Measurements from ENCODE around the gene CAPG. TPM values are rescaled to one million over a fixed set of nuclear protein-coding genes. Genes with fewer than 3 reads are reported as not detected.

The CAPG gene
- total RNA-seq, 1 donor from 2014 or later: 32.6 TPM

DNA sequence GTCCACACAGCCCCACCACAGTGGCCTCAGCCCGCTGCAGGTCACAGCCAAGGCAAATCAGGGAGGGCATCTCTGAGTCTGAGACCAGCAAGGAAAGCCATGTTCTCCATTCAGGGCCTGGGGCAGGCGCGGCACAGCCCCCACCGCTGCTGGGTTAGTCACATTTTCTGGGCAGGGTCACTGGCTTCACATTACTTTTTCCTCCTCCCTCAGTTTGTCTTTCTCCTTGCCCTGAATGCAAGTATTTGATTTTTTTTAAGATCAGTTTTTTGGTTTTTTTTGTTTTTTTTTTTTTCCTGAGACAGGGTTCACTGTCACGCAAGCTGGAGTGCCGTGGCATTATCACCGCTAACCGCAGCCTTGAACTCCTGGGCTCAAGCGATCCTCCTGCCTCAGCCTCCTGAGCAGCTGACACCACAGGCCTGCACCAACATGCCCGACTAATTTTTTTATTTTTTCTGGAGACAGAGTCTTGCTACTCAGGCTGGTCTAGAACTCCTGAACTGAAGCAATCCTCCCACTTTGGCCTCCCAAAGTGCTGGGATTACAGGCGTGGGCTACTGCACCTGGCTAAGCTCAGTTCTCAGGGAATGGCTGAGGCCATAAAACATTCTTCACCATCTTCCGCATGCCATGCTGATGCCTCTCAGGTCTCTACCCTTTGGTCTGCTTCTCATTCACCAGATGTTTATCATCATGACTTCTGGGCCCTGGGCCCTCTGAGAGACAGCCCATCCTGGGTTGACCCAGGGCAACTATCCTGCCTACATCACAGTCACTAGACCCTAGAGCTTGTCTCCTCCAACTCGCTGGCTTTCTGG is 628 bp upstream of the CAPG start:
- Mint-ChIP-seq H3K4me1 (peaks cover 10% of the 10 kb centered on the region), H3K36me3 (ENCODE audit: low read depth) (no peaks in the 10 kb centered on the region), H3K9me3 (no peaks in the 10 kb centered on the region), H3K4me3 (no peak overlapping the region), H3K27me3 (ENCODE audit: low read depth) (peaks cover 12% of the 10 kb centered on the region), H3K27ac (ENCODE audit: unreplicated experiment) (no peak overlapping the region)
- DNase-seq (ENCODE audit: low read depth, low spot score): no peak
- TF ChIP-seq, protein P1, sequence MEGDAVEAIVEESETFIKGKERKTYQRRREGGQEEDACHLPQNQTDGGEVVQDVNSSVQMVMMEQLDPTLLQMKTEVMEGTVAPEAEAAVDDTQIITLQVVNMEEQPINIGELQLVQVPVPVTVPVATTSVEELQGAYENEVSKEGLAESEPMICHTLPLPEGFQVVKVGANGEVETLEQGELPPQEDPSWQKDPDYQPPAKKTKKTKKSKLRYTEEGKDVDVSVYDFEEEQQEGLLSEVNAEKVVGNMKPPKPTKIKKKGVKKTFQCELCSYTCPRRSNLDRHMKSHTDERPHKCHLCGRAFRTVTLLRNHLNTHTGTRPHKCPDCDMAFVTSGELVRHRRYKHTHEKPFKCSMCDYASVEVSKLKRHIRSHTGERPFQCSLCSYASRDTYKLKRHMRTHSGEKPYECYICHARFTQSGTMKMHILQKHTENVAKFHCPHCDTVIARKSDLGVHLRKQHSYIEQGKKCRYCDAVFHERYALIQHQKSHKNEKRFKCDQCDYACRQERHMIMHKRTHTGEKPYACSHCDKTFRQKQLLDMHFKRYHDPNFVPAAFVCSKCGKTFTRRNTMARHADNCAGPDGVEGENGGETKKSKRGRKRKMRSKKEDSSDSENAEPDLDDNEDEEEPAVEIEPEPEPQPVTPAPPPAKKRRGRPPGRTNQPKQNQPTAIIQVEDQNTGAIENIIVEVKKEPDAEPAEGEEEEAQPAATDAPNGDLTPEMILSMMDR (conservative IDR thresholded peaks at IDR 0.05): no peak

DNA sequence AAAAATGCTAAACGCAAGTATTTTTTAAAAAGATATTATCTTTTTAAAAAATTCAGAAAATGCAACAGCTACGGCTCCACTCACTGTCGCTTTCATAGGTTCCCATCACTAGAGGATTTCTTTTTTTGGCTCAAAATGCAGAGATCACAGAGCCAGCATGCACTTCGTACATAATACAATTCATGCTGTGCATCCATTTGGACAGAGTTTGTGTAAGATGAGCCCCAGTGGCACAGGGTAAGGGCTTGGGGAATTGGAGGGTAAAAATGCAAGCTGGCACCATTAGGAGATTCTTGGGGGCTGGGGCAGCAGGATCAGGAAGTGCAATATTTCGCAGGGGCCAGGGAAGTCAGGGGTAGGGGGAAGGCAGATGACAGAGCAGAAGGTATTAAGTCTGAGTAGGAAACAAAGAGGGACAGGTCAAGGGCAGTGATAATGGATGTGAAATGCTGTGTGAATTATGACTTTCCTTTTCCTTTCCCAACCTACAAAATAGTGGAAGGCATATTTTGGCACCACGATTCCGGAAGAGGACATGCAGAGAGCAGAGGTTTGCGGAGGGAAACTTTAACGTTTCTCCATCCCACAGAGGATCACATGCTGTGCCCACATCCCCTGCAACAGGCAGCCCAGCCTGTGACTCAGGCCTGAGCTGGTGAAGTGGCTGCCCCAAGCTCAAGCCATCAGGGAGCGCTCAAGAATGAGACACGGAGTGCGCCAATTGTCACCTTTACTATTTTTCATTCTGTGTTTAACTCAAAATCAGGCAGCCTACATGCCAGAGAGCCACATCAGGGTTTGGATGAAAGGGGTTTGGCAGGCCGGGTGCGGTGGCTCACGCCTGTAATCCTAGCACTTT is 4.7 kb downstream of the CAPG start:
- H3K4me3 Mint-ChIP-seq: no peak overlapping the region
- H3K9me3 Mint-ChIP-seq: peaks cover 2% of the 10 kb centered on the region
- no peak overlapping the region for H3K27ac Mint-ChIP-seq (ENCODE audit: unreplicated experiment)
- no peak for DNase-seq (ENCODE audit: low read depth, low spot score)
- no peaks in the 10 kb centered on the region for H3K4me1 Mint-ChIP-seq
- H3K36me3 Mint-ChIP-seq (ENCODE audit: low read depth): peaks cover 3% of the 10 kb centered on the region
- TF ChIP-seq, protein P1 (conservative IDR thresholded peaks at IDR 0.05): no peak
- no peaks in the 10 kb centered on the region for H3K27me3 Mint-ChIP-seq (ENCODE audit: low read depth)

DNA sequence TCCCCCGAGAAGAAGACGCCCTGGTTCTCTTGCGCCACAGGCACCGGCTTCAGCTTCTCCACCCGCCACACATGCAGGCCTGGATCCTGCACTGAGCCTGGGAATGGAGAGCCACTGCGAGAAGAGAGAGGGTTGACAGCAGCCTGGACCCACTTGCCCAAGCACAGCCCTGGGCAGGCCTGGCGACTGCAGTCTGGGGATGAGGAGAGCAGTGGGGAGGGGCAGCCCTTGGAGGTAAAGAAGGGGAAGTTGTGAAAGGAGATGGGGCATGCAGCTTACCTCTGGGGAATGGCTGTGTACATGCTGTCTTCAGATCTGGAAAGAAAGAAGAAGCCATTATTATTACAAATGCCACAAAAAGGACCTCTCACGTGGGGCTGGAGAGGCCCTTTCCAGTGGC is 8.3 kb downstream of the CAPG start:
- no peaks in the 10 kb centered on the region for H3K4me1 Mint-ChIP-seq
- DNase-seq (ENCODE audit: low read depth, low spot score): no peak
- H3K27ac Mint-ChIP-seq (ENCODE audit: unreplicated experiment): peak overlapping the region; percentile 68
- peaks cover 2% of the 10 kb centered on the region for H3K9me3 Mint-ChIP-seq
- peaks cover 3% of the 10 kb centered on the region for H3K36me3 Mint-ChIP-seq (ENCODE audit: low read depth)
- TF ChIP-seq, protein P1 (conservative IDR thresholded peaks at IDR 0.05): no peak
- no peak overlapping the region for H3K4me3 Mint-ChIP-seq
- H3K27me3 Mint-ChIP-seq (ENCODE audit: low read depth): no peaks in the 10 kb centered on the region

DNA sequence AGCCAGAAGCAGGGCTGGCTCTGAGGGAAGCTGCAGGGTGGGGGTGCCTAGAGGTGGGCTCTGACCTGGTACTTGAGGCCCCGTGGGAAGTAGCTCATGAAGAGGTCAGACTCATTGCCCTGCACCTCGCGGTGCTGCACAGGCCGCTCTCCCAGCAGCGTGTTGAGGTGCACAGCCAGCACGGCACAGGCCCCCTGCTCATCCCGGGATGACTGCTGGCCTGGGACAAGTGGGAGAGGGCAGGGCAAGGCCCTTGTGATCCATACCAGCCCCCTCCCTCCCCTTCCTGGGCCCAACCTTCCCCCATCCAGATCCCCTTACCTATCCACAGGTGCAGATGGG is 8.7 kb downstream of the CAPG start:
- Mint-ChIP-seq H3K9me3 (peaks cover 2% of the 10 kb centered on the region), H3K4me3 (no peak overlapping the region), H3K27ac (ENCODE audit: unreplicated experiment) (no peak overlapping the region), H3K4me1 (no peaks in the 10 kb centered on the region), H3K36me3 (ENCODE audit: low read depth) (peaks cover 3% of the 10 kb centered on the region), H3K27me3 (ENCODE audit: low read depth) (no peaks in the 10 kb centered on the region)
- DNase-seq (ENCODE audit: low read depth, low spot score): no peak
- TF ChIP-seq, protein P1 (conservative IDR thresholded peaks at IDR 0.05): no peak

DNA sequence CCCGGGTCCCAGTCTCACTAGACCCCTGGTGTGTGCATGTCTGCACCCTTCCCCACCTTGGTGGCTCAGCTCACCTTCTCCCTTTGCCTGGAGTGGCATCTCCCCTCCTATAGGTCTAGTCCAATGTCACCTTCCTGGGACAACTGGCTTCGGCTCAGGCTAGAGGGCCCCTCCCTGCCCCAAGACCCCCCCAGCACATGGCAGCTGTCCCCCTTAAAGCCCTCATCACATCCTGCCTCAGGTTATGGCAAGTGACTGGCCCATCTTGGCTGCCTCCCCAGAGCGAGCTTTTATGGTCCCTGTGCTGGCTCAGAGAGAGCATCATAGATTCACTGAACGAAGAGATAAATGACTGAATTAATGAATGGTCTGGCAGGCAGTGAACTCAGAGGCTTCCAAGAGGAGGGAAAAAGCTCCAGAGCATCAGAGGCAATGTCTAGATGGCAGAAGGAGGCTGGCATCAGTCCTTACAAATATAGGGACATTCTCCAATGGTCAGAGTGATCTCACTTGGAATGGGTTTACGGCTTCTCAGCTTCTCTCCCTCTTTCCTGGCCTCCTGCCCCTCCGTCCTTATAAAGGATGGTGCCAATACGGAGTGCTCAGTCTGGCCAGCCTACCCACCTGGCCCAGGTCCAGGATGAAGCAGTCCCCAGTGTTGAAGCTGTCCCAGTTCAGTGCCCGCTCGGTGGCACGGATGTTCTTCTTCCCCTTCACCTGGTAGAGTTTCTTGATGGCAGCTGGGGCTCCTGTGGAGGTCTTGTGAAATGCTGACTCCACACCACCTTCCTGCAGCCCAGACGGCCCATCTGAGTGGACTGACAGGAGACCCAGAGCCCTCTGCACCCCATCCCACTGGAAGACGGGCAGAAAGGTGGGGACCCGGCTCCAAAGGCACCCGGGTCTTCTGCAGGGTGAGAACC is 9.4 kb downstream of the CAPG start:
- no peak for DNase-seq (ENCODE audit: low read depth, low spot score)
- peaks cover 2% of the 10 kb centered on the region for H3K9me3 Mint-ChIP-seq
- no peaks in the 10 kb centered on the region for H3K27me3 Mint-ChIP-seq (ENCODE audit: low read depth)
- no peak overlapping the region for H3K27ac Mint-ChIP-seq (ENCODE audit: unreplicated experiment)
- no peaks in the 10 kb centered on the region for H3K4me1 Mint-ChIP-seq
- no peak overlapping the region for H3K4me3 Mint-ChIP-seq
- TF ChIP-seq, protein P1 (conservative IDR thresholded peaks at IDR 0.05): no peak
- peaks cover 3% of the 10 kb centered on the region for H3K36me3 Mint-ChIP-seq (ENCODE audit: low read depth)
